Heart left ventricle (tissue), 16 donors: Measurements from ENCODE around the gene CDH13. TPM values are rescaled to one million over a fixed set of nuclear protein-coding genes. Genes with fewer than 3 reads are reported as not detected.

Experiments used
- ATAC-seq, 4 donors: fragments of 200-7000 bp; cut with Tn5 transposase; one replicate each; pipeline ENCODE4 v1.9.1; 2020 to 2022; ENCODE audit warnings: moderate library complexity in 4 of 4, mild to moderate bottlenecking in 3 of 4, moderate number of reproducible peaks in 1 of 4
- DNase-seq, 5 donors: peaks; one replicate each; pipeline ENCODE4 v3.0.0-alpha.2; 2020
- H3K27ac ChIP-seq, 12 donors: fragments of 200-600 bp; sonication (generic) in 4 of 12; one replicate each; pipeline versions ENCODE4 v1.5.0 to v1.8.0; 2016 to 2022; ENCODE audit warnings: mild to moderate bottlenecking in 2 of 12
- H3K27me3 ChIP-seq, 9 donors: fragments of 200-600 bp; sonication (generic) in 2 of 9; one replicate each; pipeline versions ENCODE4 v1.5.1 to v1.8.0; 2016 to 2022; ENCODE audit warnings: mild to moderate bottlenecking in 3 of 9
- H3K36me3 ChIP-seq, 9 donors: fragments of 200-600 bp; sonication (generic) in 2 of 9; one replicate each; pipeline versions ENCODE4 v1.5.0 to v1.8.0; 2018 to 2022; ENCODE audit warnings: mild to moderate bottlenecking in 2 of 9
- H3K4me1 ChIP-seq, 12 donors: fragments of 200-600 bp; sonication (generic) in 4 of 12; one replicate each; pipeline versions ENCODE4 v1.5.0 to v1.8.0; 2016 to 2022; ENCODE audit warnings: mild to moderate bottlenecking in 3 of 12
- H3K4me3 ChIP-seq, 12 donors: fragments of 200-600 bp; sonication (generic) in 4 of 12; one replicate each; pipeline versions ENCODE4 v1.5.0 to v1.8.0; 2017 to 2022; ENCODE audit warnings: mild to moderate bottlenecking in 9 of 12, moderate library complexity in 4 of 12
- H3K9me3 ChIP-seq, 12 donors: fragments of 200-600 bp; sonication (generic) in 4 of 12; one replicate each; pipeline versions ENCODE4 v1.5.0 to v1.8.0; 2016 to 2022; ENCODE audit warnings: mild to moderate bottlenecking in 1 of 12
- POLR2A ChIP-seq, 2 donors: fragments of 450-650 bp; IDR thresholded peaks; one replicate each; pipeline ENCODE4 v1.6.1; 2017; ENCODE audit warnings: antibody characterized with exemption in 2 of 2, mild to moderate bottlenecking in 2 of 2, moderate library complexity in 2 of 2
- WGBS, 4 donors: extraction: QIAGEN DNeasy Blood & Tissue Kit in 2 of 4; methylation state at CpG; one replicate each; pipeline versions ENCODE4 v1.1.5 to v1.1.7; 2013 to 2018; 5-methylcytosine and 5-hydroxymethylcytosine counted together
- intact Hi-C, 10 donors: fragments of 100-400 bp; cut with DNase I; formaldehyde crosslinking; loops; one replicate each; pipeline versions ENCODE4 v1.11.1 to v1.14.2; 2022
- polyA plus RNA-seq, 2 donors: library from polyadenylated mRNA; stranded (reverse); fragments of 200-250 nt; gene quantifications; one replicate each; pipeline ENCODE4 v1.2.3, GENCODE V29; 2013
- total RNA-seq, 9 donors: library from RNA; depleted of rRNA in 2 of 9; stranded (reverse); fragments of >200 nt in 2 of 9; fragmentation: NEBNext Ultra II Directional in 3 of 9; extraction: Animal tissue kit (Norgen Biotek cat#: 25700) in 3 of 9; gene quantifications; one replicate each; pipeline versions ENCODE4 v1.1.0 to v1.2.4, GENCODE V29; 2016 to 2023
- TF ChIP-seq, protein P1 (sequence below), 12 donors: fragments of 200-600 bp; sonication (generic) in 4 of 12; IDR thresholded peaks; one replicate each; pipeline versions ENCODE4 v1.5.0 to v1.8.0; 2018 to 2022; ENCODE audit warnings: antibody characterized with exemption in 12 of 12, mild to moderate bottlenecking in 5 of 12
- donor health status: ischemic (EF 13 %, LVEDD 7.1; RV severe dilation, severe dysfunction).
- donor health status: healthy with polysubstance abuse.
- donor health status: DM: no; HTN: yes; CAD: no.
- donor health status: DM: no; HTN: no; CAD: no.
- donor health status: ischemic (EF 25% LVEDD 6.9; RV normal size, moderate dysfunction).
- donor health status: ischemic (EF 25% LVEDD 5.7; RV mildly dilated, moderate dysfunction).
- donor health status: healthy.
- donor health status: DM: yes; HTN: yes; CAD: no.
- donor health status: ischemic (EF 35%, LVEDD 5.7; RV mildly dilated, moderate dysfunction).
- donor health status: nonischemic (EF 11% LVEDD 7.7; RV severe dilation, severe dysfunction).
- donor health status: DM: yes; HTN: yes; CAD: no.
- donor health status: PGD.
- donor health status: ischemic (EF 29% LVEDD 5.4; RV normal size, mild dysfunction).
- donor health status: nonischemic (EF 23%, LVEDD 6.1; RV moderate dilation, normal function).

CDH13 gene
- total and polyA plus RNA-seq, 11 donors, result 15.0 to 172 (median 137) TPM

DNA sequence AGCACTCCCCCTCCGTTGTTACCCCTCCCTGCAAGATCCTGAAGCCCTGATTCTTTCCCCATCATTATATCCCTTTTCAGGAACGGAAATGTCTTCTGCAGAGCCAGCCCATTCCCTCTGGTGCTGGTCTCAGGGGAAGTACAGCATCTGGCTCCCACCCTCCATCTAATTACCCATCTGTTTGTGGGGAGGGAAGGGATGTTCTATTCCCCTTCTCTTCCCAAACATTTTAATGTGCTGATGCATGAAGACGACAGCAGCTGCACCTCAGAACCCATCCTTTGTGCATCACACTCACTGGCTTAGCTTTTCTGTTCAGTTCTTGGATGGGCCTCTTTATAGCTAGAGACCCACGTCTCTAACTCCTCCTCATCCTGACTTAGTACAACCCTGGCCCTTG is 367.2 kb downstream of the CDH13 start:
- DNase-seq, result no peak
- 66 to 76% (median 69%) methylated on average over 4 of the region's 4 CpGs for WGBS, 4 donors
- TF ChIP-seq, protein P1, sequence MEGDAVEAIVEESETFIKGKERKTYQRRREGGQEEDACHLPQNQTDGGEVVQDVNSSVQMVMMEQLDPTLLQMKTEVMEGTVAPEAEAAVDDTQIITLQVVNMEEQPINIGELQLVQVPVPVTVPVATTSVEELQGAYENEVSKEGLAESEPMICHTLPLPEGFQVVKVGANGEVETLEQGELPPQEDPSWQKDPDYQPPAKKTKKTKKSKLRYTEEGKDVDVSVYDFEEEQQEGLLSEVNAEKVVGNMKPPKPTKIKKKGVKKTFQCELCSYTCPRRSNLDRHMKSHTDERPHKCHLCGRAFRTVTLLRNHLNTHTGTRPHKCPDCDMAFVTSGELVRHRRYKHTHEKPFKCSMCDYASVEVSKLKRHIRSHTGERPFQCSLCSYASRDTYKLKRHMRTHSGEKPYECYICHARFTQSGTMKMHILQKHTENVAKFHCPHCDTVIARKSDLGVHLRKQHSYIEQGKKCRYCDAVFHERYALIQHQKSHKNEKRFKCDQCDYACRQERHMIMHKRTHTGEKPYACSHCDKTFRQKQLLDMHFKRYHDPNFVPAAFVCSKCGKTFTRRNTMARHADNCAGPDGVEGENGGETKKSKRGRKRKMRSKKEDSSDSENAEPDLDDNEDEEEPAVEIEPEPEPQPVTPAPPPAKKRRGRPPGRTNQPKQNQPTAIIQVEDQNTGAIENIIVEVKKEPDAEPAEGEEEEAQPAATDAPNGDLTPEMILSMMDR (IDR thresholded peaks at IDR 0.05), result no peak
- no peak for TF ChIP-seq POLR2A (IDR thresholded peaks at IDR 0.05)
- Histone ChIP-seq H3K27ac (no peak overlapping the region), H3K36me3 (no peaks in the 10 kb centered on the region), H3K27me3 (no peaks in the 10 kb centered on the region), H3K4me1 (peaks cover 0 to 17% (median 4%) of the 10 kb centered on the region in 12 donors), H3K4me3 (no peak overlapping the region), H3K9me3 (no peaks in the 10 kb centered on the region)
- intact Hi-C loops, result loop anchor here in 2 of 10 donors (10.0 kb wide), 2 partner anchors 359 to 369 kb away; partner anchors contain the start of gene CDH13 (in 1 of the 2)
- peak in 1 of 4 donors; percentile 30 for ATAC-seq

DNA sequence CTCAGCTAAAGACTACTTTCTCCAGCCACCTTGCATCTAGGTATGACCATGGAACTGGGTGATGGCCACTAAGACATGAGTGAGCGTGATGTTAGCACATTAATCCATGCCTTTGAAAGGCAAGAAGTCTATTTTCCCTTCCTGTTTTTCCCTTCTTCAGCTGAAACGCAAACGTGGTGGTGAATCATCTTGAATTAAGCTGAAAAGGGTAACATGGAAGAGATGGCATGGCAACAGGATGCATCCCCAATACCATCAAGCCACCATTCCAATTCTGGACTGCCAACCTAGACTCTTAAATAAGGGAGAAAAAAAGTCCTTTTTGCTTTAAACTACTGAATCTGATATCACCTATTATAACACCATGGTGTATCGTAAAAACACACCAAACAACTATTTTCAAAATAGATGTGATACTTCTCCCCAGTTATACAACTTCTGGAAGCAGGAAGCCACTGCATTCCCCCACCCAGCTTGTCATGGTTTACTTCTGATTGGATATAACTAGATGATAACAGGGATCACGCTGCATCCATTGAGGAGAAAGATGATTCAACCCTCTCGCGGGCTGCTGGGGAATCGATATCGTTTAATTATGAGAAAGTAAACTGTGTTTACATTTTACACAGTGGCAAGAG is 368.6 kb downstream of the CDH13 start:
- ATAC-seq (peak in 1 of 4 donors; percentile 17), DNase-seq (no peak)
- TF ChIP-seq POLR2A (IDR thresholded peaks at IDR 0.05), result no peak
- TF ChIP-seq, protein P1 (IDR thresholded peaks at IDR 0.05), result no peak
- H3K36me3 ChIP-seq, result no peaks in the 10 kb centered on the region
- intact Hi-C loops, result loop anchor here in 2 of 10 donors (10.0 kb wide), 2 partner anchors 361 to 371 kb away; partner anchors contain the start of gene CDH13 (in 1 of the 2)
- H3K4me3 ChIP-seq, result peak overlapping the region in 6 of 12 donors; percentile 9 to 31 (median 24)
- WGBS, 4 donors, result 64 to 83% (median 67%) methylated on average over 9 of the region's 9 CpGs
- H3K27me3 ChIP-seq, result no peaks in the 10 kb centered on the region
- no peaks in the 10 kb centered on the region for H3K9me3 ChIP-seq
- peaks cover 0 to 17% (median 4%) of the 10 kb centered on the region in 12 donors for H3K4me1 ChIP-seq
- peak overlapping the region in 10 of 12 donors; percentile 2 to 78 (median 50) for H3K27ac ChIP-seq

DNA sequence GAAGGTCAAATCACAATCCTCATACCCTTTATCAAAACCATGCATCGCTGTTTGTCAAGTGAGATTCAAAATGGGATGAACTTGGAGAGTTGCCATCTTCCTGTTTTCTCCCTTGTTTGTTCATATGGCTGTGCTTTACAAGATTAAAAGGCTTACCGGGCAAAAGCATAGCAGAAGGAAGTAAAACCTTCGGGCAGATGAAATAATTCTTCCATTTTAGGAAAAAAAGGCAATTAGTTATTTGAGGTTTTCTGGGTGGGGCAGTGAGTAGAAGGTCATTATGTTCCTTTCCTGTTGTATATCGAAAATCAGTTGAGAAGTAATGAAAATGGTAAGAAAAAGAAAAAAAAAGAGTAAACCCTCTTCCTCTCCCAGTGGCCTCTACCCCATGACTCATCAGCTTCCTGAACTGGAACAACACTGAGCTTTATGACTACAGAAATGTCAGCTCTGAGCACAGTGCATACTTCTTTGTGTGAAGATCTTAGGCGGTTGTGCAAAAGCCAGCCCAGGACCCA is 369.2 kb downstream of the CDH13 start:
- peaks cover 0 to 17% (median 4%) of the 10 kb centered on the region in 12 donors for H3K4me1 ChIP-seq
- peak overlapping the region in 6 of 12 donors; percentile 9 to 31 (median 24) for H3K4me3 ChIP-seq
- DNase-seq, result peak in 2 of 5 donors; percentile 30 to 34
- WGBS, 4 donors, result 34 to 39% (median 36%) methylated on average over 5 of the region's 5 CpGs
- no peaks in the 10 kb centered on the region for H3K9me3 ChIP-seq
- peak overlapping the region in 10 of 12 donors; percentile 2 to 78 (median 50) for H3K27ac ChIP-seq
- H3K36me3 ChIP-seq, result no peaks in the 10 kb centered on the region
- intact Hi-C loops, result loop anchor here in 2 of 10 donors (10.0 kb wide), 2 partner anchors 361 to 371 kb away; partner anchors contain the start of gene CDH13 (in 1 of the 2)
- no peaks in the 10 kb centered on the region for H3K27me3 ChIP-seq
- TF ChIP-seq, protein P1 (IDR thresholded peaks at IDR 0.05), result no peak
- TF ChIP-seq POLR2A (IDR thresholded peaks at IDR 0.05), result no peak
- ATAC-seq, result peak in 3 of 4 donors; percentile 80 to 90 (median 86)

DNA sequence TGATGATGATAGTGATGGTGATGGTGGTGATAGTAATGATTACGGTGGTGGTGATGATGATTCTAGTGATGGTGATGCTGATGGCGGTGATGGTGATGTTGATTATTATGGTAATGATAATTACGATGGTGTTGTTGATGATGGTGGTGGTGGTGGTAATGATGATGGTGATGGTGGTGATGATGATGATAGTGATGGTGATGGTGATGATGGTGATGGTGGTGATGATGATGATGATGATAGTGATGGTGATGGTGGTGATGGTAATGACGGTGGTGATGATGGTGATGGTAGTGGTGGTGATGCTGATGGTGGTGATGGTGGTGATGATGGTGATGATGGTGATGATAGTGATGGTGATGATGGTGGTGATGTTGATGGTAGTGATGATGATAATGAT is 370.0 kb downstream of the CDH13 start:
- ATAC-seq (no peak), DNase-seq (no peak)
- intact Hi-C loops, result loop anchor here in 2 of 10 donors (10.0 kb wide), 2 partner anchors 362 to 372 kb away; partner anchors contain the start of gene CDH13 (in 1 of the 2)
- H3K9me3 ChIP-seq, result no peaks in the 10 kb centered on the region
- peaks cover 0 to 17% (median 4%) of the 10 kb centered on the region in 12 donors for H3K4me1 ChIP-seq
- 80 to 99% (median 84%) methylated on average over 4 of the region's 4 CpGs for WGBS, 4 donors
- no peak overlapping the region for H3K4me3 ChIP-seq
- H3K27me3 ChIP-seq, result no peaks in the 10 kb centered on the region
- H3K27ac ChIP-seq, result no peak overlapping the region
- TF ChIP-seq POLR2A (IDR thresholded peaks at IDR 0.05), result no peak
- H3K36me3 ChIP-seq, result no peaks in the 10 kb centered on the region
